Activated T-cell treated with anti-CD3 and anti-CD28 coated beads, Interleukin-2, amount 50 U/mL, for 72 hours (primary cell): ENCODE data around the gene PIGM. TPM values are rescaled to one million over a fixed set of nuclear protein-coding genes. Genes with fewer than 3 reads are reported as not detected.
A peak's percentile ranks its signal among the peaks of the same experiment; 100 is the strongest.

Experiments used
- ATAC-seq, 2 donors: fragments of 150-1000 bp; cut with Tn5 transposase; replicated peaks in 1 of 2; 2 replicates each; pipeline ENCODE4 v1.10.0; 2021; ENCODE audit warnings: moderate library complexity in 2 of 2, mild to moderate bottlenecking in 1 of 2
- DNase-seq, 2 donors: peaks; one replicate each; pipeline ENCODE4 v3.0.0; 2021 to 2022; ENCODE audit warnings: mixed read lengths in 1 of 2
- H3K27ac Mint-ChIP-seq: one replicate; pipeline ENCODE4 v1.8.0; 2022; ENCODE audit warnings: mild to moderate bottlenecking, moderate library complexity, mixed read lengths
- H3K27me3 Mint-ChIP-seq: one replicate; pipeline ENCODE4 v1.8.0; 2022; ENCODE audit warnings: low read depth, mixed read lengths
- H3K36me3 Mint-ChIP-seq, 2 donors: one replicate each; pipeline ENCODE4 v1.8.0; 2022; ENCODE audit warnings: mixed read lengths in 2 of 2, mild to moderate bottlenecking in 1 of 2; ENCODE audit not compliant: insufficient read depth in 2 of 2
- H3K4me1 Mint-ChIP-seq: one replicate; pipeline ENCODE4 v1.8.0; 2022; ENCODE audit warnings: low read depth, mixed read lengths
- H3K4me3 Mint-ChIP-seq, 2 donors: one replicate each; pipeline ENCODE4 v1.8.0; 2022; ENCODE audit warnings: mild to moderate bottlenecking in 2 of 2, mixed read lengths in 2 of 2, moderate library complexity in 2 of 2
- H3K9me3 Mint-ChIP-seq, 2 donors: one replicate each; pipeline ENCODE4 v1.8.0; 2022; ENCODE audit warnings: mixed read lengths in 2 of 2
- total RNA-seq, 2 donors: library from RNA; stranded (reverse); gene quantifications; one replicate each; pipeline ENCODE4 v1.2.3, GENCODE V29; 2022

Gene PIGM
- total RNA-seq, 2 donors from 2014 or later, result 4.4 to 4.6 TPM

DNA sequence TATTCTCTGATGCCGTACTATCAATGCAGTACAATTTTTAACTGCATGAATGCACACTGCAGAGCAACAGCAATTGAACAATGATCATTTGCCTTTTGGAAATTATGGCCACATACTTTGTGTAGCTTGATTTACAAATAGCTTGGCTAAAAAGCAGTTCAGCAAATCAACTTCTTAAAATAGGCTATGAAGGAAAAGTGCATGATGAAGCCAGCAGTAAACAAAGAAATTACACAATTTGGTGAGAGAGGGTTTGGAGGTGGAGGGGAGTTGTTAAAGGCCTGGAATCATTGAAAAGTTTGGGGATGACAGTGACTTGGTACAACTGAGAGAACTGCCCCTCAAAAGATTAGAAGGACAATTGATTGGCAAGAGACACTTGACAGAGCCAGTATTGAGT lies 6.5 kb downstream of the PIGM start:
- no peak for DNase-seq
- Mint-ChIP-seq H3K4me1 (peaks cover 22% of the 10 kb centered on the region), H3K36me3 (peaks cover 2% of the 10 kb centered on the region in 2 donors), H3K27ac (no peak overlapping the region), H3K27me3 (no peaks in the 10 kb centered on the region), H3K9me3 (no peaks in the 10 kb centered on the region), H3K4me3 (no peak overlapping the region)
- ATAC-seq, result no peak

GRCh38 chr1:160024195-160024905 lies 7.4 kb downstream of the PIGM start:
- ATAC-seq (no peak), DNase-seq (no peak)
- Mint-ChIP-seq H3K4me3 (no peak overlapping the region), H3K27ac (peak overlapping the region; percentile 26), H3K36me3 (peaks cover 2% of the 10 kb centered on the region in 2 donors), H3K27me3 (no peaks in the 10 kb centered on the region), H3K9me3 (no peaks in the 10 kb centered on the region), H3K4me1 (peaks cover 18% of the 10 kb centered on the region)

- Mint-ChIP-seq H3K36me3 (peaks cover 1 to 2% of the 10 kb centered on the region in 2 donors), H3K27me3 (peaks cover 6% of the 10 kb centered on the region), H3K27ac (no peak overlapping the region), H3K4me1 (peaks cover 15% of the 10 kb centered on the region), H3K9me3 (no peaks in the 10 kb centered on the region), H3K4me3 (no peak overlapping the region)
- no peak for DNase-seq
- ATAC-seq, result no peak
Measured at GRCh38 chr1:160022330-160023310, 9.2 kb downstream of the PIGM start.

DNA sequence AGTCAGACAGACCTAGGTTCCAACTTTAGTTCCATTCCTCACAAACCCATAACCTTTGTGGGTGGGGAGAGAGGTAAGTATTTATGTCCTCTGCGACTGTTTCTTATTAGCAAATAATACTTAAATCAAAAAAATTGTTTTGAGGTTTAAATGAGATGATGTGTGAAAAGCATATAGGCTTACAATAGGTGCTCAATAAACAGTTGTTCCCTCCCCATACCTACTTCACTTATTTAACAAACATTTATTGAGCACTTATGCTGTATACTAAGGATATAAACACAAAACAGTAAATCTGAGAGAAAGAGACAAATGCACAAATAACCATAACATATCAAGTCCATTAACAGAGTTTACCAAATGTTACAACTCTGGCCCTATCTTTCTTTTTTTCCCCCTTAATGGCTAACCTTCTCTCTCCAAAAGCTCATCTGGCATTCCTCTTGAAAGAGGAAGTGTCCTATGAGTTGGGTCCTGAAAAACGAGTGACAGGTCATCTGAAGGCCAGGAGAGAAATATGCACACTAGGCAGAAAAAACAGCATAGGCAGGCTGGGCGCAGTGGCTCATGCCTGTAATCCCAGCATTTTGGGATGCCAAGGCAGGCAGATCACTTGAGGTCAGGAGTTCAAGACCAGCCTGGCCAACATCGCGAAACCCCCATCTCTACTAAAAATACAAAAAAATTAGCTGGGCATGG lies 10.3 kb downstream of the PIGM start:
- DNase-seq, result no peak
- no peak overlapping the region for H3K27ac Mint-ChIP-seq
- H3K4me3 Mint-ChIP-seq, result no peak overlapping the region
- peaks cover 15% of the 10 kb centered on the region for H3K4me1 Mint-ChIP-seq
- H3K36me3 Mint-ChIP-seq, result no peaks in the 10 kb centered on the region
- peaks cover 12% of the 10 kb centered on the region for H3K27me3 Mint-ChIP-seq
- no peaks in the 10 kb centered on the region for H3K9me3 Mint-ChIP-seq
- no peak for ATAC-seq

GRCh38 chr1:160020196-160020595 lies 11.6 kb downstream of the PIGM start:
- no peak overlapping the region for H3K4me3 Mint-ChIP-seq
- H3K27ac Mint-ChIP-seq, result no peak overlapping the region
- H3K36me3 Mint-ChIP-seq, result no peaks in the 10 kb centered on the region
- H3K4me1 Mint-ChIP-seq, result peaks cover 15% of the 10 kb centered on the region
- DNase-seq (no peak), ATAC-seq (no peak)
- no peaks in the 10 kb centered on the region for H3K9me3 Mint-ChIP-seq
- H3K27me3 Mint-ChIP-seq, result peaks cover 12% of the 10 kb centered on the region

GRCh38 chr1:160018900-160019299 lies 12.9 kb downstream of the PIGM start:
- H3K4me3 Mint-ChIP-seq, result peak overlapping the region in 1 of 2 donors; percentile 31
- DNase-seq (peak; percentile 8 to 12), ATAC-seq (peak; percentile 62 to 84)
- no peak overlapping the region for H3K27ac Mint-ChIP-seq
- no peaks in the 10 kb centered on the region for H3K36me3 Mint-ChIP-seq
- H3K9me3 Mint-ChIP-seq, result no peaks in the 10 kb centered on the region
- H3K4me1 Mint-ChIP-seq, result peaks cover 15% of the 10 kb centered on the region
- peaks cover 12% of the 10 kb centered on the region for H3K27me3 Mint-ChIP-seq

DNA sequence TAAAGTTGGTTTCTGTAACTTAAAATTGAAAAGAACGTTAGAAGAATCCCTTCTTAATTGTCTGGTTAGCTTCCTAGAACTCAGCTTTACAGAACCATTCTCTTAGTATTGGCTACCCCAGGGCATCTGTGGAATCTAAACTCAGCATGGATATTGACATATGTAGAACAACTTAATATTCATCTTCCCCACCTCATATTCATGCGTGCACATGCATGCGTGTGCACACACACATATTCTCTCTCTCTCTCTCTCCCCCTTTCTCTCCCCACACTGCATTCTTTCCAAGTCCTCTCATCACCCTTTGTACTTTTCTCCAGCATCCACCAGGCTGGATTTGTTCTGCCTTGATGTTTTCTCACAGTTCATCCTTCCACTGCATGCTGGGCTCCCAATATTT lies 13.4 kb downstream of the PIGM start:
- Mint-ChIP-seq H3K4me3 (no peak overlapping the region), H3K27me3 (peaks cover 12% of the 10 kb centered on the region), H3K36me3 (no peaks in the 10 kb centered on the region), H3K27ac (no peak overlapping the region), H3K4me1 (peaks cover 15% of the 10 kb centered on the region), H3K9me3 (no peaks in the 10 kb centered on the region)
- no peak for ATAC-seq
- no peak for DNase-seq

- H3K4me3 Mint-ChIP-seq, result no peak overlapping the region
- H3K27me3 Mint-ChIP-seq, result peaks cover 12% of the 10 kb centered on the region
- DNase-seq (no peak), ATAC-seq (no peak)
- H3K4me1 Mint-ChIP-seq, result peaks cover 15% of the 10 kb centered on the region
- no peaks in the 10 kb centered on the region for H3K9me3 Mint-ChIP-seq
- H3K27ac Mint-ChIP-seq, result no peak overlapping the region
- H3K36me3 Mint-ChIP-seq, result no peaks in the 10 kb centered on the region
Measured at GRCh38 chr1:160017592-160017991, 14.2 kb downstream of the PIGM start.

GRCh38 chr1:160011781-160012180 lies 20.0 kb downstream of the PIGM start:
- Mint-ChIP-seq H3K9me3 (no peaks in the 10 kb centered on the region), H3K36me3 (no peaks in the 10 kb centered on the region), H3K27ac (no peak overlapping the region), H3K4me1 (no peaks in the 10 kb centered on the region), H3K4me3 (no peak overlapping the region), H3K27me3 (no peaks in the 10 kb centered on the region)
- no peak for ATAC-seq
- DNase-seq, result no peak

DNA sequence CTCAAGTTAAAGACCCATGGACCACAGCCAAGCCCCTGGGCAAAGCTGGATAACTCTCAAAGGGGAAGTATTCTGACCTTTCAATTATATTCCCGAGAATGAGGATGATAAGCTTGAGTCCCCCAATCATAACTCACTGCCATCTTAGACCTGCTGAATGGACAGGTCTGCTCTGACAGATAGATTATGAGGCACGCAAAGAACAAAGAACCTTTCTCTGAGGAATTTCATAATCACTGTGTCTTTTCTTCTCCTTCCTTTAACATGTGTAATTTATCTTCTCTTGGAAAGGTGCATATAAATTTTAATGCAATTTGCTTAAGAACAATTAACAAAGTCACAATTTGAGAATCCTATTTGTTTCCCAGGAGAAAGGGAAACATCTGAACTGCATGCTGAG lies 22.0 kb downstream of the PIGM start:
- H3K27ac Mint-ChIP-seq, result no peak overlapping the region
- no peaks in the 10 kb centered on the region for H3K36me3 Mint-ChIP-seq
- ATAC-seq (no peak), DNase-seq (no peak)
- no peaks in the 10 kb centered on the region for H3K9me3 Mint-ChIP-seq
- no peaks in the 10 kb centered on the region for H3K27me3 Mint-ChIP-seq
- no peak overlapping the region for H3K4me3 Mint-ChIP-seq
- no peaks in the 10 kb centered on the region for H3K4me1 Mint-ChIP-seq

DNA sequence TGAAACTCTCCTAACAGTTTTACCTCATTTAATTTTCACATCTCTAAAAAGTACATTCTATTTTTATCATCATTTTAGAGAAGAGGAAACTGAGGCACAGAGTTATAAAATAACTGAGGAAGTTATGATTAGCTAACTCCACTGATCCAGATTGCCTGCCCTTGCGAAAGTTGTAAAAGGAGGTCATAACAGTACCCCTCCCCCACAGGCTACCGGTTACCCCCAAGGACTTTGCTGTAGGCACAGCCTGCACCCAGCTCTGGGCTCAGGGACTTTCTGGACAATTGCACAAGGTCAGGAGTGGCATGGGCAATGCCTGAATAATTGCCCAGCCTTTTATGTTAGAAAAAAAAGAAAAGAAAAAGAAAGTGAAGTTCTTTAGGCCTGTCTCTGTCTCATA lies 22.7 kb downstream of the PIGM start:
- ATAC-seq, result no peak
- no peaks in the 10 kb centered on the region for H3K4me1 Mint-ChIP-seq
- no peaks in the 10 kb centered on the region for H3K36me3 Mint-ChIP-seq
- no peak overlapping the region for H3K4me3 Mint-ChIP-seq
- no peak overlapping the region for H3K27ac Mint-ChIP-seq
- no peak for DNase-seq
- H3K9me3 Mint-ChIP-seq, result no peaks in the 10 kb centered on the region
- H3K27me3 Mint-ChIP-seq, result no peaks in the 10 kb centered on the region

DNA sequence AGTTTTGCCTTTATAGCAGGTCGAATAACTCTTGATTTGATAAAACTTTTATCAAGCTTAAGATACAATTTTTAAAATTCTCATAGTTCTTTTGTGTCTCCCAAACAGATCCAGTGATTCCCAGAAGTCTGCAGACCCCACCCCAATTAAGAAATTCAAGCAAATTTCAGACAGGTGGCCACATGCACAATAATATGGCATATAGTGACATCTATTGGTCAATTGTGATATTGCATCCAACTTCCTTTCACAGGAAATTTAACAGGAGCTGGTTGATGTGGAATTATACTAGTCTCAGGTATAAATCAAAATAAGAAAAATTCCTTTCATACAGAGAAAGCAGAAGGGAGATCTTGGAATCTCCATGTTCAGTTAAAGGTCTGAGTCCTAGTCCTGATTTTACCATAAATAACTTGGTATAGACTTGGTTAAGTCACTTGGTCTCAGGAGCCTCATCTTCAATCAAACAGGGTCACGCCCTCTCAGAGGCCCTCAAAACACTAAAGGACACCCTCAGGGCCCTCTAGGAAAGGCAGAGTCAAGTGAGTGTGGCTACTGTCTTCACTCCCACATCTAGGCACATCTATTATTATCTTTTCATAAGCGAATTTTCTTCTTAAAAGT lies 24.1 kb downstream of the PIGM start:
- no peak overlapping the region for H3K4me3 Mint-ChIP-seq
- H3K27ac Mint-ChIP-seq, result peak overlapping the region; percentile 29
- ATAC-seq, result no peak

More for the DNA sequence above, 24.1 kb downstream of the PIGM start:
- DNase-seq, result no peak
- Mint-ChIP-seq H3K4me1 (no peaks in the 10 kb centered on the region), H3K9me3 (no peaks in the 10 kb centered on the region), H3K27me3 (no peaks in the 10 kb centered on the region), H3K36me3 (no peaks in the 10 kb centered on the region)
